GM12865 (cell line): ENCODE results near the gene PMP22.
A peak's percentile ranks its signal among the peaks of the same experiment; 100 is the strongest.
"Not testable (repeated sequence)": the region's sequence is repeated elsewhere in the genome, so short reads cannot be mapped to it uniquely, and the experiment has no call there.

Source experiments
- DNase-seq: peaks from one replicate; pipeline ENCODE4 v3.0.0; 2010; ENCODE audit warnings: low read depth
- H3K4me3 ChIP-seq: 2 replicates; pipeline ENCODE4 v1.5.1; 2011; ENCODE audit warnings: mild to moderate bottlenecking, low read depth, low read length, control low read depth
- TF ChIP-seq, protein P1 (sequence below): IDR thresholded peaks from 2 replicates; pipeline ENCODE4 v1.5.1; 2011; ENCODE audit warnings: low read length, control low read depth, low read depth, inconsistent platforms; ENCODE audit not compliant: insufficient read depth; ENCODE audit errors: missing control alignments

The PMP22 gene

GRCh38 chr17:15231851-15232516, 33.1 kb downstream of the PMP22 start:
- TF ChIP-seq, protein P1, sequence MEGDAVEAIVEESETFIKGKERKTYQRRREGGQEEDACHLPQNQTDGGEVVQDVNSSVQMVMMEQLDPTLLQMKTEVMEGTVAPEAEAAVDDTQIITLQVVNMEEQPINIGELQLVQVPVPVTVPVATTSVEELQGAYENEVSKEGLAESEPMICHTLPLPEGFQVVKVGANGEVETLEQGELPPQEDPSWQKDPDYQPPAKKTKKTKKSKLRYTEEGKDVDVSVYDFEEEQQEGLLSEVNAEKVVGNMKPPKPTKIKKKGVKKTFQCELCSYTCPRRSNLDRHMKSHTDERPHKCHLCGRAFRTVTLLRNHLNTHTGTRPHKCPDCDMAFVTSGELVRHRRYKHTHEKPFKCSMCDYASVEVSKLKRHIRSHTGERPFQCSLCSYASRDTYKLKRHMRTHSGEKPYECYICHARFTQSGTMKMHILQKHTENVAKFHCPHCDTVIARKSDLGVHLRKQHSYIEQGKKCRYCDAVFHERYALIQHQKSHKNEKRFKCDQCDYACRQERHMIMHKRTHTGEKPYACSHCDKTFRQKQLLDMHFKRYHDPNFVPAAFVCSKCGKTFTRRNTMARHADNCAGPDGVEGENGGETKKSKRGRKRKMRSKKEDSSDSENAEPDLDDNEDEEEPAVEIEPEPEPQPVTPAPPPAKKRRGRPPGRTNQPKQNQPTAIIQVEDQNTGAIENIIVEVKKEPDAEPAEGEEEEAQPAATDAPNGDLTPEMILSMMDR = no peak
- DNase-seq = no peak
- no peak overlapping the region for H3K4me3 ChIP-seq

DNA sequence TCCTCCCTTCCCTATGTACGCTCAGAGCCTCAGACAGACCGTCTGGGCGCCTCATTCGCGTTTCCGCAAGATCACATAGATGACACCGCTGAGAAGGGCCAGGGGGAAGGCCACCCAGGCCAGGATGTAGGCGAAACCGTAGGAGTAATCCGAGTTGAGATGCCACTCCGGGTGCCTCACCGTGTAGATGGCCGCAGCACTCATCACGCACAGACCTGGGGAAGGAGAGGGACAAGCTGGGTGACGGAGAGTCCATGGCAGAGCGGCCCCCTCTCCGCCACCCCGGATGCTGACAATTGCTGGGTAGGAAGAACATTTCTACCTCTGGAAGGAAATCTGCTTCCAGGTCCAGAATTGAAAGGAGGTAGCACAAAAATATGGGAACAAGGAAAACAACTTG, 34.3 kb downstream of the PMP22 start:
- H3K4me3 ChIP-seq = no peak overlapping the region
- TF ChIP-seq, protein P1 = no peak
- DNase-seq = no peak

- H3K4me3 ChIP-seq, DNase-seq: not testable (repeated sequence)
Measured at GRCh38 chr17:15221827-15222226, 43.3 kb downstream of the PMP22 start.

GRCh38 chr17:15220785-15221184, 44.3 kb downstream of the PMP22 start:
- TF ChIP-seq, protein P1 = no peak
- DNase-seq = no peak
- no peak overlapping the region for H3K4me3 ChIP-seq

GRCh38 chr17:15216481-15216880, 48.6 kb downstream of the PMP22 start:
- no peak for DNase-seq
- H3K4me3 ChIP-seq = no peak overlapping the region
- TF ChIP-seq, protein P1 = no peak

- DNase-seq = no peak
- TF ChIP-seq, protein P1 = peak; percentile 5
Measured at GRCh38 chr17:15213381-15214087, 51.6 kb downstream of the PMP22 start.

GRCh38 chr17:15210247-15210646, 54.9 kb downstream of the PMP22 start:
- H3K4me3 ChIP-seq = no peak overlapping the region
- DNase-seq = no peak
- TF ChIP-seq, protein P1 = no peak

More at GRCh38 chr17:15213381-15214087, 51.6 kb downstream of the PMP22 start:
- H3K4me3 ChIP-seq = no peak overlapping the region

- H3K4me3 ChIP-seq, DNase-seq: not testable (repeated sequence)
Measured at GRCh38 chr17:15203062-15203461, 62.1 kb downstream of the PMP22 start.

GRCh38 chr17:15200574-15200973, 64.6 kb downstream of the PMP22 start:
- H3K4me3 ChIP-seq, DNase-seq: not testable (repeated sequence)
